ENCODE data around the gene WNT9B. TPM values are rescaled to one million over a fixed set of nuclear protein-coding genes. Genes with fewer than 3 reads are reported as not detected.

Gene WNT9B
- total RNA-seq, 1 donor from 2014 or later: 0.98 TPM

GRCh38 chr17:46925185-46925868 lies 73.9 kb downstream of the WNT9B start:
- TF ChIP-seq CTCF (IDR thresholded peaks at IDR 0.05; ENCODE audit: unreplicated experiment): no peak
- H3K4me1 Mint-ChIP-seq (ENCODE audit: low read depth): peaks cover 41% of the 10 kb centered on the region
- no peaks in the 10 kb centered on the region for H3K36me3 Mint-ChIP-seq (ENCODE audit: insufficient read depth)
- no peaks in the 10 kb centered on the region for H3K9me3 Mint-ChIP-seq (ENCODE audit: low read depth)
- peak overlapping the region; percentile 13 for H3K4me3 Mint-ChIP-seq (ENCODE audit: low read depth)
- no peak for DNase-seq (ENCODE audit: low spot score, unreplicated experiment)
- H3K27me3 Mint-ChIP-seq: no peaks in the 10 kb centered on the region
- H3K27ac Mint-ChIP-seq: no peak overlapping the region

GRCh38 chr17:46928467-46929261 lies 77.3 kb downstream of the WNT9B start:
- no peak for TF ChIP-seq CTCF (IDR thresholded peaks at IDR 0.05; ENCODE audit: unreplicated experiment)
- Mint-ChIP-seq H3K9me3 (ENCODE audit: low read depth) (no peaks in the 10 kb centered on the region), H3K27me3 (no peaks in the 10 kb centered on the region), H3K4me1 (ENCODE audit: low read depth) (peaks cover 36% of the 10 kb centered on the region), H3K36me3 (ENCODE audit: insufficient read depth) (peaks cover 8% of the 10 kb centered on the region), H3K27ac (no peak overlapping the region), H3K4me3 (ENCODE audit: low read depth) (no peak overlapping the region)
- no peak for DNase-seq (ENCODE audit: low spot score, unreplicated experiment)

DNA sequence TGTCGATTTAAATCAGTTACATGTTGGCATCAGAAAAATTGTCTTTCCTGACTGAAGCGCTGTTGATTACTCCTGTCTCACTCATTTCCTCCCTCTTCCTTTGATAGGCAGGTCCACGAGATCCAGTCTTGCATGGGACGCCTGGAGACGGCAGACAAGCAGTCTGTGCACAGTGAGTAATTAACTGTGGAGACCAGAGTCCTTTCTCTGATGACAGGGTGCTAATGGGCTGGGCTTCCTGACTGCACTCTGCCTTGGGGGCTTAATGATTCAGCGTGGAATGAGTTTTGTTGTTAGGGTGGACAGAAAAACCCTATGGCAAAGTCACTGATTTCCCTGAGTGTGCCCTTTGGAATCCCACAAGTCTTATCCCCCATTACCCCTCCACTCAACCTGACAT lies 78.0 kb downstream of the WNT9B start:
- H3K4me3 Mint-ChIP-seq (ENCODE audit: low read depth): no peak overlapping the region
- H3K27me3 Mint-ChIP-seq: no peaks in the 10 kb centered on the region
- no peaks in the 10 kb centered on the region for H3K9me3 Mint-ChIP-seq (ENCODE audit: low read depth)
- no peak overlapping the region for H3K27ac Mint-ChIP-seq
- H3K36me3 Mint-ChIP-seq (ENCODE audit: insufficient read depth): peaks cover 12% of the 10 kb centered on the region
- no peak for TF ChIP-seq CTCF (IDR thresholded peaks at IDR 0.05; ENCODE audit: unreplicated experiment)
- DNase-seq (ENCODE audit: low spot score, unreplicated experiment): no peak
- H3K4me1 Mint-ChIP-seq (ENCODE audit: low read depth): peaks cover 31% of the 10 kb centered on the region

DNA sequence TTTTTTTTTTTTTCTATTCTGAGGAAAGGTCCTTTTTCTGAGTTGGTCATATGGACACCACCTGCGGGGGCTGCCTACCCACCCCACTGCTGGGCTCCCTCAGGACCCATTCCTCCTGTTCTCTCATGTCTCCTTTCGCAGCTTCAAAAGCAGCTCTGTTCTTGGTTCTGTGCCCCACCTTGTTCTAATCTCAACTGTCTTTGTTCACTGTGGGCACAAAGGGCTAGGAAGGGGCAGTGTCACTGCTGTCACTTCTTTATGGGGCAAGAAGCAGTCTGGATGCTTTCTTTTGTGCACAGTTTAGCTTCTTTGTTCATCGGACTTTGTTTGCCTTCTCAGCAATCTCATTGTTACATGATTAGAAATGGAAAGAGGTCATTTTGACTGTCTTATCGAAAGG lies 78.7 kb downstream of the WNT9B start:
- no peak overlapping the region for H3K27ac Mint-ChIP-seq
- no peaks in the 10 kb centered on the region for H3K9me3 Mint-ChIP-seq (ENCODE audit: low read depth)
- H3K27me3 Mint-ChIP-seq: no peaks in the 10 kb centered on the region
- peaks cover 12% of the 10 kb centered on the region for H3K36me3 Mint-ChIP-seq (ENCODE audit: insufficient read depth)
- TF ChIP-seq CTCF (IDR thresholded peaks at IDR 0.05; ENCODE audit: unreplicated experiment): no peak
- peaks cover 31% of the 10 kb centered on the region for H3K4me1 Mint-ChIP-seq (ENCODE audit: low read depth)
- DNase-seq (ENCODE audit: low spot score, unreplicated experiment): no peak
- no peak overlapping the region for H3K4me3 Mint-ChIP-seq (ENCODE audit: low read depth)

GRCh38 chr17:46931596-46931995 lies 80.2 kb downstream of the WNT9B start:
- Mint-ChIP-seq H3K9me3 (ENCODE audit: low read depth) (no peaks in the 10 kb centered on the region), H3K4me1 (ENCODE audit: low read depth) (peaks cover 16% of the 10 kb centered on the region), H3K4me3 (ENCODE audit: low read depth) (no peak overlapping the region), H3K27me3 (no peaks in the 10 kb centered on the region), H3K36me3 (ENCODE audit: insufficient read depth) (peaks cover 12% of the 10 kb centered on the region), H3K27ac (no peak overlapping the region)
- no peak for DNase-seq (ENCODE audit: low spot score, unreplicated experiment)
- no peak for TF ChIP-seq CTCF (IDR thresholded peaks at IDR 0.05; ENCODE audit: unreplicated experiment)

Data from progenitor cell of endocrine pancreas (in vitro differentiated cells).